ENCODE data around the gene SRSF3.

Gene SRSF3

DNA sequence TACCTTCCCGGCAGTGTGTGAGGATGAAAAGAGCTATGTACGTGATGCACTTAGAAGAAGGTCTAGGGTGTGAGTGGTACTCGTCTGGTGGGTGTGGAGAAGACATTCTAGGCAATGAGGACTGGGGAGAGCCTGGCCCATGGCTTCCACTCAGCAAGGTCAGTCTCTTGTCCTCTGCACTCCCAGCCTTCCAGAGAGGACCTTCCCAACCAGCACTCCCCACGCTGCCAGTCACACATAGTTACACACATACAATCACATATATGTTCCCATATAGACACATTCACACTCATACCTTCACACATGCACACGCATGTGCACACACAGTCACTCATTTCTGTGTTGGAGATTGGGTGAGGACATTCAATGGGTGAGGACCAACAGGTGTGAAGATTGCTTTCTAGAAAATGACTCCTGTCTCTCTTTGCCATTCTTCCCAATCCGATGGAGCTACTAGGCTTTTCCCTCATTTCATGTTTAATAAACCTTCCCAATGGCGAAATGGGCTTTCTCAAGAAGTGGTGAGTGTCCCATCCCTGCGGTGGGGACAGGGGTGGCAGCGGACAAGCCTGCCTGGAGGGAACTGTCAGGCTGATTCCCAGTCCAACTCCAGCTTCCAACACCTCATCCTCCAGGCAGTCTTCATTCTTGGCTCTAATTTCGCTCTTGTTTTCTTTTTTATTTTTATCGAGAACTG, 30.4 kb downstream of the SRSF3 start:
- DNase-seq: no peak

DNA sequence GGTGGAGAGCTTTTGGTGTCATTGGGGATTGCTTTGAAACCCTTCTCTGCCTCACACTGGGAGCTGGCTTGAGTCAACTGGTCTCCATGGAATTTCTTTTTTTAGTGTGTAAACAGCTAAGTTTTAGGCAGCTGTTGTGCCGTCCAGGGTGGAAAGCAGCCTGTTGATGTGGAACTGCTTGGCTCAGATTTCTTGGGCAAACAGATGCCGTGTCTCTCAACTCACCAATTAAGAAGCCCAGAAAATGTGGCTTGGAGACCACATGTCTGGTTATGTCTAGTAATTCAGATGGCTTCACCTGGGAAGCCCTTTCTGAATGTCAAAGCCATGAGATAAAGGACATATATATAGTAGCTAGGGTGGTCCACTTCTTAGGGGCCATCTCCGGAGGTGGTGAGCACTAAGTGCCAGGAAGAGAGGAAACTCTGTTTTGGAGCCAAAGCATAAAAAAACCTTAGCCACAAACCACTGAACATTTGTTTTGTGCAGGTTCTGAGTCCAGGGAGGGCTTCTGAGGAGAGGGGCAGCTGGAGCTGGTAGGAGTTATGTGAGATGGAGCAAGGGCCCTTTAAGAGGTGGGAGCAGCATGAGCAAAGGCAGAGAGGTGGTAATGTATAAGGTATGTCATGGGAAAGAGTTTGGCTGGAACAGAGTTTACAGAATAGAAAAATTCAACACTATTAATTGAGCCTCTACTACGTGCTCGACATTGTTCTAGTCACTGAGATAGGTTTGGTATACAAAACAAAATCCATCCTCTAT, 31.2 kb downstream of the SRSF3 start:
- no peak for DNase-seq

DNA sequence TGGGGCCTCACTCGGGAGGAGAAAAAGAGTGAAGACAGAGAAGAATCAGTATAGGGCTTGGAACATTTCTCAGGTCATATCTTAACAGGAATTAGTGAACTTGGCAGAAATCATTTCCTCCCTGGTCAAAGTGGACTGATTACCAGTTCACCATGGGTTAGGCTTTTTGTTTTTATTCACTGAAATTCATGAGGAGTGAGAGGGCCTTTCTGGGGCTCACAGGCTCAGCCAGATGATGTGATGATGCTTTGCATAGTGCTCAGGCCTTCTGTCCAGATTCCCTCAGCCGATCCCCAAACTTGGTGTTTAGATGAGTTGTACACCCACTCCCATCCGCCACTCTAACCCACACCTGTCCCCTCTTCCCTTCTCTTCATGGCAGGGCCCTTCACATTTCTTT, 32.5 kb downstream of the SRSF3 start:
- DNase-seq: no peak

DNA sequence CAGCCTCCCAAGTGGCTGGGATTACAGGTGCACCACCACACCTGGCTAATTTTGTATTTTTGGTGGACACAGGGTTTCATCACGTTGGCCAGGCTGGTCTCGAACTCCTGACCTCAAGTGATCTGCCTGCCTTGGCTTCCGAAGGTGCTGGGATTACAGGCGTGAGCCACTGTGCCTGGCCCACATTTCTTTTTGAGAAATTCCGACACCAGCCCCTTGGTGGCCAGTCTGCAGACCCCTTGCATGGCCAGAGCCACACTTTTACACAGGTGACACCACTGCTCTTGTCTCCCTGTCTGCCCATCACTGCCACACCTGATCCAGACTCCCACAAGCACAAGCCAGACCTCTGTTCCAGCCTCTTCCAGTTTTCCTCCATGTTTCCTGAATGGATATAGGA, 33.0 kb downstream of the SRSF3 start:
- DNase-seq: no peak

DNA sequence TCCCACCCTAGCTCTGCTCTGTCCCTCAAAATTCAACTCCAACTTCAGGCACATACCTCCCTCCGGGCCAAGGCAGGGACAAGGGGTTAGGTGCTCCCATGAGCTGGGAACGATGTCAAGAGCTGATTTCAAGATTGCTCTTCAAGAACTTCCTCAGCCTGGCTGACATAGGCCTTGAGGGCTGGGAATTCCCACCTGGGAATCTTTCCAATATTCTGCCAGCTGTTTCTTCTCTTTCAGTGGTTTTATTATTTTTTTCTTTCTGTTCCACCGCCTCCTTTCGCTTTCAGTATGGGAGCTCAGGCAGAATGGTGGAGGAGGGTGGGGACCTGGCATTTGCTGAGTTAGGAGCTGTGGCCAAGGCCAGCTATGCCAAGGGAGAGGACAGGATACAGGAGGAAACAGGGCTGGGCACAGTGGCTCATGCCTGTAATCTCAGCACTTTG, 33.7 kb downstream of the SRSF3 start:
- no peak for DNase-seq

DNA sequence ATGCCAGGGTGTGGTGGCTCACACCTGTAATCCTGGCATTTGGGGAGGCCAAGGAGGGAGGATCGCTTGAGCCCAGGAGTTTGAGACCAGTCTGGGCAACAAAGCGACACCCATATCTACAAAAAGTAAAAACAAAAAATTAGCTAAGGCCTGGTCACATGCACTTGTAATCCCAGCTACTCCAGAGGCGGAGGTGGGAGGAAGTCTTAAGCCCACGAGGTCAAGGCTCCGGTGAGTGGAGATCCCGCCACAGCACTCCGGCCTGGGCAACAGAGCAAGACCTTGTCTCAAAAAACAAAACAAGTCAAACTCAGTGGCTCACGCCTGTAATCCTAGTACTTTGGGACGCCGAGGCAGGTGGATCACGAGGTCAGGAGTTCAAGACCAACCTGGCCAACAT, 35.6 kb downstream of the SRSF3 start:
- DNase-seq: no peak

DNA sequence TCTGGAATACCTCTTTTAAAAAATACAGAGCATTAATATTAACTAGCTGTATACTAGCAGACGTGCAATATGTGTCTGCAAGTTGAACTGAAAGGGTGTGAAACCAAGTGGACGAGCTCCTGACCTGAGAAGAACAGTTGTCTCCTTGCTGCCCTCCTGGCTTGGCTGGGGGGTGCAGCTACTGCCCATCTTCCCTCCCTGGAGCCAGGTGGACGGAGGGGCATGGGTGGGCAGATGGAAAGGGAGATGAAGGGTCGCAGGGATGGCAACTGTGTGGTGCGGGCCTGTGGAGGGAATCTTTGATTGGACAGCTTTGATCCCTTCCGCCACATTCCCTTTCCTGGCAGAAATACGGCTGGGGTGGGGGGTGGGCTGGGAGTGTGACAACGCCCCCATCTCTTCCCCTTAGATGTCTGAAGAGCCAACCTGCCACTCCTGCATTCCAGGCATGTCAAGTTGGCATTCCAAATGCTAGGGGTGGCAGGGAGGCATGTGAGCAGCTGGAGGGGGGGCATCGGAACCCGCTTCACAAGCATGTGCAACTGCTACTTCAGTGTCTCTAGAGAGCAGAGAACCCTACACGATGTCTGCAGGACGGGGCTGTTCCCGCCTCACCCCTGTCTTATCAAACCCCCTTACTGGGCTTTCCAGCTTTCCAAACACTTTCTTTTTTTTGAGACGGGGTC, 37.3 kb downstream of the SRSF3 start:
- DNase-seq: no peak

DNA sequence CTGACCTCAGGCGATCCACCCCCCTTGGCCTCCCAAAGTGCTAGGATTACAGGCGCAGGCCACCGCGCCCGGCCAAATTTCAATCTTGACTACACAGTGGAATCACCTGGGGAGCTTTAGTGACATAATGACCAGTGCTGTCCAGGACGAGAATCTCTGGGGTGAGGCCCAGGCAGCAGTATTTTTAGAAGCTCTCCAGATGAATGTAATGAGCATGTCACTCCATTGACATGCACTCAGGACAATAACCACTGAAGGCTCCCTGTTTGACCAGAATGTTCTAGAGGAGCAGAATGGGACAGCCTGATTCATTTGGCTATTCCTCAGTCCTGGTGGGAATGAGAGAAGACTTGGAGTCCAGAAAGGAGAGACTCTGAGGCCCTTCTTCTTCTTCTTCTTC, 39.2 kb downstream of the SRSF3 start:
- no peak for DNase-seq

DNA sequence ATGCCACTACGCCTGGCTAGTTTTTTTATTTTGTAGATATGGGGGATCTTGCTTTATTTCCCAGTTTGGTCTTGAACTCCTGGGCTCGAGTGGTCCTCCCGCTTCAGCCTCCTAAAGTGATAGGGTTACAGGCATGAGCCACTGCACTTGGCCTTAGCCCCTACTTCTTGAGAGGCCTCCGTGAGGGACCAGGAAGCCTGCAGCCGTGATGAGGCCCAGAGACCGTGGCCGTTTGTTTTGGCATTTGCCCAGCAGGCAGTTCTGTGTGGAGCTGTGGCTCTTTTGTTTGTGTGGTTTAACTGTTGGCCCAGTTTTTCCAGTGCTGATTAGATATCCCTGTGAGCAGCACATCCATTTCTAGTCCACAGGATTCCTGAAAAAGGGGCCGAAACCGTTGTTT, 39.8 kb downstream of the SRSF3 start:
- DNase-seq: no peak

DNA sequence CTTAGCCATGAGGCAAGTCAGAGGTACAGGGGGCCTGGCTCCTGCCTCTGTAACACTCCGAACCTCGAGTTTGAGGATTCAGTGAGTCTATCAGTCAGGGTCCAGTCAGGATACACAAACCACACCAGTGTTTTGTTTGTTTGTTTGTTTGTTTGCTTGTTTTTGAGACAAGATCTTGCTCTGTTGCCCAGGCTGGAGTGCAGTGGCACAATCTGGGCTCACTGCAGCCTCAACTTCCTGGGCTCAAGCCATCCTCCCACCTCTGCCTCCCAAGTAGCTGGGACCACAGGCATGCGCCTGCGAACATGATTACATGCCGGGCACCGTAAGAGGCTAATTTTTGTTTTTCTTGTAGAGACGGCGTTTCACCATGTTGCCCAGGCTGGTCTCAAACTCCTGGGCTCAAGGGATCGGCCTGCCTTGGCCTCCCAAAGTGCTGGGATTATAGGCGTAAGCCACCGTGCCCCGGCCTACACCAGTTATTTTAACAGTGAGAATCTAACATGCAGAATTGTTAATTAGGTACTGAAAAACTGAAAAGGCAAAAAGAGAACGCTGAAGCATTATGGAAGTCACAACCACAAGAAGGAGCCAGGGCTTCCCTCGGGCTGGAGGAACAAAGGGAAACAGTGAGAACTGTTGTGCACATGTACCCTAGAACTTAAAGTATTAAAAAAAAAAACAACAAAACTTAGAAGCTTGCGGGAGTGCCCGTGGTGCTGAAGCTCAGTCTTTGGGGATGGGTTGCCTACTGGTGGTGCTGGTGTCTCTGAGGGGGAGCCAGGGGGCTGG, 40.4 kb downstream of the SRSF3 start:
- DNase-seq: no peak

DNA sequence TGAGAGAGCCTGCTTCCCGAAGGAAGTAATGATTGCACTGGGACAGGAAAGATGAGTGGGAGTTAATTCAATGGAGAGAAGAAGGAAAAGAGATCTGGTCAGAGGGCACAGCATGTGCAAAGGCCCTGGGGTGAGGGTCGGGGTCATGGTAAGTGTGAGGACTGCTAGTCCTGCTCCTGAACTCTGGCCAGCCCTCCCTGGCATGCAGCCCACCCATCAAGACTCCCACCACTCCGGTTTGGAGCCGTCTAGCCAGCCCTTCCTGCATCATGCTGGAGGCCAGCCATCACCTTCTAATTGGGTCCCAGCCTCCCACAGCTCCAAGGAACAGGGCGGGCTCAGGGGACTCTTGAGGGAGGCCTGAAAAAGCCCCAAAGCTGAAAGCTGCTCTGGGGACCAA, 42.1 kb downstream of the SRSF3 start:
- DNase-seq: no peak

DNA sequence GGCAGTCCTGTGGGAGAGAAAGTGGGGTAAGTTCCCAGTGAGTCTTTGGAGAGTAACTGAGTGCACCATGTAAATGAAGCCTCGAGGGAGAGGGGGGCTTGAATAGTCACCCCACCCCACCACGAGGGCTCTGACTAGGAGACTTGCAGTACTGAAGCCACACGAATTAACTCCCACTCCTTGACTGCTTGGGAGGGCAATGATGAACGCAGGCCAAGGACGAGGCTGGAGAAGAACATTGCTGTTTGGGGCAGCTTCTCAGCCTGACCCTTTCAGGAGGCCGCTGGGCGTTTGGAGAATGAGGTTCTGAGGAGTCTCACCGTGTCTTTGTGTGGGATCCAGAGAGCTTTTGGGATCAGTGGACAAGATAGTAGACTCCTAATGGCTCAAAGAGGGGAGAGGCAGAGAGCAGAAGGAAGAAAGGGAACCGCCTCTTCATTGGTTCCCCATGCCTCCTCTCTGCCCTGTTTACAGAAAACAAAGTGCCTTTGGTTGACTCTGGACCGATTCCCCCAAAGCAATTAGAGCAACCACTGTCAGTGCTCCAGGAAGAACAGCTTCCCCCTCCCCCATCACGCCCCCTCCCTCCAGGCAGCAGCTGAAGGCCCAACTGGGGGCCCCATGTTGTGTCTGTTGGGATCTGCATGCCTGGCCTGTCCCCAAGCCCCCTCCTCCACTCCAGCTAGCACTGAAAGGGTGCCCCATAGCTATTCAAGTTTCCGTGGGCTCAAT, 42.7 kb downstream of the SRSF3 start:
- no peak for DNase-seq

DNA sequence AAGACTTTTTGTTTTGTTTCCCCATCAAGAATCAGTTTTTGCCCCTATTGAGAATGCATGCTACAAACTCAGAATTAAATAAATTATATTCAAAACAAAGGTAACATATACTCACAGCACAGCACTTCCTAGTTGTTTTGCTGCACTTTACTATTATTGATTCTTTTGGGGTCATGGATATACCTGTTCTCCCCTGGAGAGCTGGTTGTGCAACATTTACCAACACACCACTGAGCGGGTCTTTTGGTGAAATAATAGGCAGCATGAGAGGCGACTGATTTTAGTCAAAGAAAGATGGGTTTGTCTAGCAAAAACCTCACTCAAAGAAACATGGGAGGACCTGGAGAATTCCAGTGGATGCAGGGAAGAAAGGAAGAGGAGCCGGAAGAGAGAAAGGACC, 44.4 kb downstream of the SRSF3 start:
- DNase-seq: no peak

DNA sequence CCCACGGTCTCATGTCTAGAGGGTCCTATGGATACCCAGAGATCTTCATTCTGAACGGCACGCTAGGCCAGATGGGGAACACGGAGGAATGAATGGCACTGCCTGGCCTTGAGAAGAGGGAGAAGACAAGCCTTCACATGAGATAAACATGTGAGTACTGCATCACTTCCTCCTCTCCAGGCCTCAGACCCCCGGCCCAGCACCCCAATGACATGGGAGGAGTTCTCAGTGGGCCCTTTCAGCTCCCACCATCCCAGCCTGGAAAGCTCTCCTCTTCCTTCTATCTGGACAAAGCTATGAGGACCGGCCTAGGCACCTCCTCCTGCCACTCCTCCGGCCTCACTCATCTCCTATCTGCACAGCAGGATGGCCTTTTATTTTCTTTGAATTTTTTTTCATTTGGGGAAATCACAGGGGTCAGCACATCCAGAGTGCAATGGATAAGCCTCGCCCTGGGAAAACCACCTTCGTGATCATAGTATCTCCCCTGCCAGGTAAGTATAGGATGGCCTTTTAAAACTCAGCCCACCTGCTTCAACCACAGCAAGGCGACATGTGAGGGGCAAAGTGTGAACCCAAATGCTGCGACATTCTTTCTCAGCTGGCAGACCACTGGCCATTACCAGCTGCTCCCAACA, 45.1 kb downstream of the SRSF3 start:
- DNase-seq: no peak

DNA sequence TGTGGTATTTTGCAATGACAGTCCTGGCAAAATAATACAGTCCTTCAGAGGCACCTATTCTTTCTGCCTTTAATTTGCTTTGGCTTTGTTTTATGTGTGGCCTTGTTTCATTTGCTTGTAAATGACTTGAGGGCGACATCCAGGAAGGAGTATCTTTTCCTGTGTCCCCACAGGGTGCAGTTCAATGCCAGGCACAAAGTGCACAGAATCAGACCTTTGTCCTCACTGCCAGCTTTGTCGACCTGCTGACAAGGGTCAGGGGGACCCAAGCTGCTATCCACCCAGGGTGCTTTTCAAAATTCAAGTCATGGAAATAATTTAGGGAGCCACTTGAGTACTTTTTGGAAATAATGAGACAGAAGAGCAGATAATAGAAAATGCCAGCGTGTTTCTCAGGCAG, 47.4 kb downstream of the SRSF3 start:
- DNase-seq: no peak

DNA sequence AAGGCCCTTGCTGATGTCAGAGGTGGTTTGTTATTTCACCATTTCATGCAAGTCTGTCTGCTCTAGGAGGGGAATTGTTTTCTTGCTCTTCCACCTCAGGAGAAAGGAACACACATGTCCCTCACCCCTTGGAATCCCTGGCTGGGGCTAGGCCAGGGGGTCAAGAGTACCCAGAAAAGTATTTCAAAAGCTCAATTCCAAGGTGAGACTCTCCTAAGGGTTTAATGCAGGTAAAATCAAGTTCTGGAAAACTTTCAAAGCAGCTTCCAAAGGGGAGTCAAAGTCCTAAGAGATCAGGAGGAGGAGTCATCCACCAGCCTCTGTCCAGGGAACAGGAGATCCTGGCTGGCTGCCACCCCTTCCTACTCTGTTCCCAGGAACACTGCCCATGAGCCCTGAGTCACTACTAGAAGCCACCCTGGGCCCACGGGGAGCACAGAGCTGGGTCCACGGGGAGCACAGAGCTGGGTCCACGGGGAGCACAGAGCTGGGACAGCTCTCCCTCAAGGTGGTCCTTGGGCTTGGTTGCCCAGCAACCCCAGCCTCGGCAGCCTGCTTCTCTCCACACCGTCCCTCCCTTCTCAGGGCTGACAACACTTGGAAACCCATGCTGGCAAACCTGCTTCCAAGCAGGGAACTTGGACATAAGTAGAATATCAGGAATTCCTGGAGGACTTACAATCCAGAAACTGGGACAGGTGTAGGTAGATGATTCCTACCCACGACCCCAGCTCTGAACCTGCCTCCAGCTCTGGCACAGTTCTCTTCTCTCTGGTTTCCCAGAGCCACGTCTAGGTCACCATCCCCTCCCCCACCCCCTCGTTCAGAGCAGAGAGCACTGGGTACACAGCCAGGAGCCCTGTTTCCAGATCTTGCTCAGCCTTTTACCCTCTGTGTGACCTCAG, 49.0 kb downstream of the SRSF3 start:
- DNase-seq: no peak

DNA sequence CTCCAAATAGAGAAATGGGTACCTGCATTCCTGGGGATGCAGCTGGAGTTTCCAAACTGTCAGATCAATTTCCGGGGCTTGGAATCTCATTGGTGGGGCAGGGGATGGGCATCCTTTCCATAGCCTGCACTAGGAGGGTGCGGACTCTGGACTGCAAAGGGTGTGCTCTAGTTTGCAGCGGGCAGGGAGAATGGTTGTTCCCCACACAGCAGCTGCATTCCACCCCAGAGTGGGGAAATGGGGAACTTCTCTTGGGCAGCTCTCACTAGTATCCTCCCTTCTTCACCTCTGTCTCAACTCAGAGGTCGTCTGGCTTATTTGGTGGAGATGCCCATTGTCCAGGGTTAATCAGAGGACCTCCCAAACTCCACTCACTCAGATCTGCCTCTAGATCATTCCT, 49.8 kb downstream of the SRSF3 start:
- DNase-seq: no peak

DNA sequence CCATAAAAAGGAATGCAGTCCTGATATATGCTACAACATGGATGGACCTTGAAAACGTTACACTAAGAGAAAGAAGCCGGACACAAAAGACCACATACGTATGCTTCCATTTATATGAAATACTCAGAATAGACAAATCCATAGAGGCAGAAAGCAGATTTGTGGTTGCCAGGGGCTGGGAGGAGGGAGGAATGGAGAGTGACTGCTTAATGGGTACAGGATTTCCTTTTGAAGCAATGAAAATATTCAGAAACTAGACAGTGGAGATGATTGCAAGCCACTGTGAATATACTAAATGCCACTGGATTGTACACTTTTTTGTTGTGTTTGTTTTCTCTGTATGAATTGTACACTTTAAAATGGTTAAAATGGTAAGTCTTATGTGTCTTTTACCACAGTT, 54.9 kb downstream of the SRSF3 start:
- DNase-seq: no peak

DNA sequence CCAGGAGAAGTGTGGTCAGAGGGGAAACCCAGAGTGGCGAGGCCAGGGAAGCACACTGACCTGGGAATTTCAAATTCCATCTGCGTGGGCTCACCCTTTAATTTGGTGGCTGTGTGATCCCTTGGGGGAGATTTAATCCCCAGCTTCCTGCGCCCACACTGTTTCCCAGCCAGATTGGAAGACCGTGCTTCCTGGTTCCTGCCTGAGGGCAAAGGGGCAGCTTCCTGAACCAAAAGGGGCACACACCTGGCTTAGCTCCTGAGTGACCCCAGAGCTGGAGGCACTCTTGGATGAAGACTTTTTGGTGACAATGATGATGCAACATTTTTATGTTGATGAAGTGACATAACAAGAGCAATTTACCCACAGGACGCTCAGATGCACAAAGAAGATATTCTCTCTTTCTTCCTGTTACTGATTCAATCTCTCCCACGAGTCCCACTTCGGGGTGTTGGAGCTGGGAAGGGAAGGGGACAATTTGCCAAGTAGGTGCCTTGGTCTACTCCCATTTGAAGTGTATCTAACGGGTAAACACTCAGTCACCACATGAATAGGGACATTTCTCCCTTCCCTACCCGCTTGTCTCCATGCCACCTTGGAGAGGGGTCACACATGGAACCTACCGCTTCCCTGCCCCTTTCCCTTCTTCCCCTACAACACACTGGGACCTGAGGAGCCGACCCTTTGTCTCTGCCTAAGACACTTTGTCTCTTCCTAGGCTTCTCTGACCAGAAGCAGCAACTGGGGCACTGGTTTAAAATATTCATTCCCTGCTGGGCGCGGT, 55.7 kb downstream of the SRSF3 start:
- DNase-seq: no peak

DNA sequence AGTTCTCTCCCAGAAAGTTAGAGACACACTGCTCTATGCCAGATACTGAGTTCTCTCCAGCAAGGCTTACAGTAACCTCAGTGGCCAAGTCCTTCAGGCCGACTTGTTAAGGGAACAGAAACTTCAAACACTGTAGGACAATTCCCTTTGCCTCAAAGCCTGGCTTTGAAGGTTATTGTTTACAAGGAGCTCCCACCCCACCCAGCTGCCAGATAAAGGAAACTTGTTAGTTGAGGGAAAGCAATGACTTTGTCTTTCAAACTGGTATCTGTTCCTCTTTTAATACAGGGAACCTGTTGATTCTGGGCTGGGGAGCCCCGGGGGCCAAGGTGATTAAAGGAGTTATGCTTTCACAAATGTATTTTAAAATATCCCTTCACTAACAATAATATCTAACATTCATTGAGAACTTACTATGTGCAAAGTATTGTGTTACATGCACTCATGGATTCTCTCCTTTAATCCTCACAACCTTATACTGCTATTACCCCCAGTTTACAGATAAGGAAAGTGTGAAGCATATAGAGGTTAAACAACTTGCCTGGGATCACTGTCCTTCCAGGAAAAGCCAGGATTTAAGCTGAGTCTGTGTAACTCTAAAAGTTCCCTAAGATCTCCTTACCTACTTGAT, 56.8 kb downstream of the SRSF3 start:
- DNase-seq: no peak
